ENCODE data around the gene CCNB3. TPM values are rescaled to one million over a fixed set of nuclear protein-coding genes. Genes with fewer than 3 reads are reported as not detected.

CCNB3 gene
- total RNA-seq: under 0.01 and 0.17 TPM in 2 replicates

GRCh38 chrX:50204364-50204899 is at the start of gene CCNB3:
Gene CCNB3, plus strand, starts transcription at chrX:50204765. Its CDS starts 80,399 bp downstream, at chrX:50285164.

GRCh38 chrX:50200907-50201306 is 3.7 kb upstream of the CCNB3 start, which contains the start of gene AKAP4:
Gene AKAP4, minus strand, starts transcription at chrX:50201007. Its CDS starts 118 bp downstream, at chrX:50200889.

Other genes starting within 250 kb of the CCNB3 start
- gene AKAP4, start 3.8 kb upstream of the CCNB3 start, total RNA-seq: not detected in 2 replicates

All from smooth muscle cell of trachea (primary cell).